HG02678 (cell line): ENCODE data around the gene PEX7.
"Not testable (repeated sequence)": the region's sequence is repeated elsewhere in the genome, so short reads cannot be mapped to it uniquely, and the experiment has no call there.

Experiments used
- ATAC-seq: cut with Tn5 transposase; IDR thresholded peaks from one replicate; pipeline ENCODE4 v1.9.1; 2021; ENCODE audit warnings: mild to moderate bottlenecking, moderate library complexity; ENCODE audit not compliant: unreplicated experiment

Gene PEX7

DNA sequence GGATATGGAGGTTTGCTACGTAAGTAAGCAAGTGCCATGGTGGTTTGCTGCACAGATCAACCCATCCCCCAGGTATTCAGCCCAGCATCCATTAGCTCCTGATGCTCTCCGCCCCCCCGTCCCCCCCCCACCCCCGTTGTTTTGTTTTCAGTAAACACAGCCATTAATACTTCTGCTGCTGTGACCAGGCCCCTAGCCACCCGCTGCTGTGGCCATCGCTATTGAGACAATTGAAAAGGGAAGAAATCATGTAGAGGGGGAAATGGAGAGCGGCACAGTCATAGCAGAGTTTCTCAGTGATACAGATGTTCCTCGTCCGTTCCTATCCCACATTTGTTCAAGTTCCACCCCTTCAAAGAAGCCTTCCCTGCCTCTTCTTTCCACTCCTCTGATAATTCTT, 124.6 kb downstream of the PEX7 start:
- no peak for ATAC-seq

DNA sequence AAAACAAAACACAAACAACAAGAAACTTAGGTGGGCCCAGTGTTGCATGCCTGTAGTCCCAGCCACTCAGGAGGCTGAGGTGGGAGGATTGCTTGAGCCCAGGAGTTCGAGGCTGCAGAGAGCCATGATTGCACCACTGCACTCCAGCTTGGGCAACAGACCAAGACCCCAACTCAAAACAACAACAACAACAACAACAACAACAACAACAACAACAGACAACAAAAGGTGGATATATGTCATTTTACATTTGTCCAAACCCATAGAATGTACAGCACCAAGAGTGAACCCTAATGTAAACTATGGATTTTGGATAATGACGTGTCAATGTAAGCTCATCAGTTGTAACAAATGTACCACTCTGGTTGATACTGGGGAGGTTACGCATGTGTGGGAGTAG, 127.6 kb downstream of the PEX7 start:
- ATAC-seq = not testable (repeated sequence)

DNA sequence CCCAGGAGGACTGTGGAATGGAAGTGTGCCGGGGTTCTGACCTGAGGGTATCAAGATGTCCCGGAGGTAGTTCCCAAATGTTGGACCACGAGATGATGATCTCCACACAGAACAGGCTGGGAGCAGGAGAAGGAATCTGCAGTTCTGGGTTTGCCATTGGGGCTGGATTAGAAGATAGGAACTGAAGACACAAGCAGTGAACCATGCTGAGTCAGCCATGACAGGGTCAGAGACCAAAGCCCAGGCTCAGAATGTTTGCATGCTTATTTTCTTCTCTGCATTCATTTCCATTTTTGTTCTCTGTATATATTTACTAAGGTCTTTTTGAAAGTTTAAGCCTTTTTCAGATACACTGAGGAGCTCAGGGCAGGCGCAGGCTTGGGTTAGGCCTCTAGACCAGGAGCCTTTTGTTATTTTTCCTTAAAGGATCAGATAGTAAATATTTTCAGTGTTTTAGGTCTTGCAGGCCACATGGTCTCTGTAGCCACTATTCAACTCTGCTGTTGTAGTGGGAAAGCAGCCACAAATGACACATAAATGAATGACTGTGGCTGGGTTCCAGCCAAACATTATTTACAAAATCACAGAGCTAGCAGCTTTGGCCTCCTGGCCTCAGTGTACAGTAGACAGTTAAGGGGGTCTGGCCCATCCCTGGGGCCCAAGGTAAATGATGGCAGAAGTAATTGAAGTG, 128.2 kb downstream of the PEX7 start:
- ATAC-seq = no peak

DNA sequence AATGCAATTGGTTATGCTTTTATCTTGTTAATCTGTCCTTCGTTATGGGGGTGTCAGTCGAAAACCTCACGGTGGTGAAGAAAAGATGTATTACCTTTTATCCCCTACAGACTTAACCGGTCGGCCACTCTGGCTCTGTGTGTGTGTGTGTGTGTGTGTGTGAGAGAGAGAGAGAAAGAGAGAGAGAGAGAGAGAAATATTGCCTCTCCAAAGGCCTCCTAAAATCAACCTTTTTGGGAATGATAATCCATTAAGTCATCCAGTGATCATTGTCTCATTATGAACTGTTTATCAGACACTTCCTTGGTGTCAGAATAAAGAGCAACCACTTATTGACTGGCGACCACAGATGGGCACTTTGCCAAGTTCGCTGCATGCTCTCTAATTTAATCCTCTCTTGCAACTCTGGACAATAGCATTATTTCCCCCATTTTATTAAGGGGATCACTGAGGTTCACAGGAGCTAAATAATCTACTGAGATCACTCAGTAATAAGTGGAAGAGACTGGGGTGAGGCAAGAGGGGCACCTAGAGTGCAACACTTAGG, 130.4 kb downstream of the PEX7 start:
- ATAC-seq = no peak

DNA sequence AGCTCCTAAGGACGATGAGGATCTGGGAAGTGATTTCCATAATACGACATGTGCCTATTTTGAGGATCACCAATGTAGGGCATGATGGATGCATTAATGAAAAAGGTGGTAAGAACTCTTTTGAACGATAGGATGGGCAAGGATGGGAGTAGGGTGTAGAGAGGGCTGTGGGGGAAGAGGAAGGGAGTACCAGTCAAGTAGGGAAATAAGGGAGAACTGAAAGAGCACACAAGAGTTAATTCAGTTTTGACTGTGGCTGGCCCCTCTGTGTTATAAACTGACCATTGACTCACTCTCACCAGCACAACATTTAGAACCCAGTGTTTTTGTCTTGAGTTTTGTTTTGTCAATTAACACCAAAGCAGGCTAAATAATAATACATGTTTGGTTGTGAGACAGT, 132.7 kb downstream of the PEX7 start:
- no peak for ATAC-seq

DNA sequence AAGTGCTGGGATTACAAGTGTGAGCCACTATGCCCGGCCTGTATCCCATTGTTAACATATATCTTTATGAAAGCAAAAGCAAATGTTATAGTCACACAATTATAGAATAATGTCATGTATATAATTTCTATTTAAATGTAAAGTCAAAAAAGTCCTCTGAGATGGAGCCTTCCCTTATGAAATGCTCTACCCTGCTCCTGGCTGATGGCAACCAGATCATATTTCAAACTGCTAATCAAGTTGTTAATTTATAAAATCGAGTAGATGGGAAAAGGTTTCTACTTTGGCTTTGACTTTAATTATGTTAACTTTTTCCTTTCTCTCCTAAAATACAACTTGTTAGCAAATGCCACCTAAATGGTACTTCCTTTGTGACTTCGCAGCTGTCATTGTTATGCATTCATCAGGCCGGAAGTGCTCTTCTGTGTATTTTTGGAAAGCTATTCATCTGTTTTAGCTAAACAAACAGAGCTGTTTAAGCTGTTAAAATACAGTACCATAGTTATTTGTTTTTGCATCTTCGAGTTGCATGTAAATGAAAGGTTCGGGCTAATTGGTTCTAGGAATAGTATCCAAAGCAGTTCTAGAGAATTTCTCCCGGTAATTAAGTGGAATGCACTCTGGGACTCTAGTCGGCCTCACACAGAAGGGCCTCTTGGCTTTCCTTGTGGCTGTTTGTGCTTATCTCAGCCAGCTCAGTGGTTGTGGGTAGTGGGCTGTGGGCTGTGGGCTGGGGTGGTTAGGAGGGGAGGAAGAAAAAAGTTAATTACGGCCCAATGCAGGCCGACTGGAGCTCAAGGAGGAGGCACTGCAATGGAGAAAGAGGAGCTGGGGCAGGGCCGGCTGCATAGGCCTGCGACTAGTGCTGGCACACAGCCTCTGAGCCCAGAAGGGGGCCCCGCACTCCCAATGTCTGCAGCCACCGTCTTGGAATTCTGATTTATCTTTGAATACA, 134.5 kb downstream of the PEX7 start:
- no peak for ATAC-seq

DNA sequence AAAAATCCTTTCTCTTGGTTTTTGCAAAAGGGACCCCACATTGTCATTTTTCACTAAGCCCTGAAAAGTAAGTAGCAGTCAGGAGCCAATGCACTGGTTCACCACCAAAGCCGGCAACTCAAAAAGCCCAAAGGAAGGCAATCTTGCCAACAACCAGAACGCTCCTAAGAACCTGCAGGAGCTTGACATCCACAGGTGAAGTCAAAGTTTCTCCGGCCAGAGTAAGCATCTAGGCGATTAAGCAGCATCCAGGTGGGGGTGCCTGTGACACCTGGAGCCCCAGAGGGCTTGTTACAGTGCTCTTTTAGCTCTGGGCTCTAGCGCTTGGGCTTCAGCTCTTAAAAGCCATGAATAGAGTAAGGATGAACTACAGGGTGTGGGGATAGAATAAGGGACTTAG, 135.8 kb downstream of the PEX7 start:
- no peak for ATAC-seq

DNA sequence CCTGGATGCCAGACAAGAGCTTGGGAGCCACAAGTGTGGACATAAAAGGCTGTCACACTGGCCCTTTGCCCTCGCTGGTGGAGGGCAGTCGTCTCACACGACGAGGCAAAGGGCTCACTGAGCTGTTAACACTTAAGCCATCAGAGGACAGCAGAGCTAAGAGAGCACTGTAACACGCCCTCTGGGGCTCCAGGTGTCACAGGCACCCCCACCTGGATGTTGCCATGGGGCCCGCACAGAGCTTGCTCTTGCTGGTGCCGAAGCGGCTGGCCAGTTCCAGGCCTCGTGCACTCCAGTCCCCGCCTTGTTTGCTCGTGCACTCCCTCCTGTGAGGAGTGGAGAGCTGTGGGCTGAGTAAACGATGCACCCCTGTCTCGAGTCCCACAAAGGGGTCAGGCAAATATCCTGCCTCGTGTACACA, 137.1 kb downstream of the PEX7 start:
- ATAC-seq = no peak

DNA sequence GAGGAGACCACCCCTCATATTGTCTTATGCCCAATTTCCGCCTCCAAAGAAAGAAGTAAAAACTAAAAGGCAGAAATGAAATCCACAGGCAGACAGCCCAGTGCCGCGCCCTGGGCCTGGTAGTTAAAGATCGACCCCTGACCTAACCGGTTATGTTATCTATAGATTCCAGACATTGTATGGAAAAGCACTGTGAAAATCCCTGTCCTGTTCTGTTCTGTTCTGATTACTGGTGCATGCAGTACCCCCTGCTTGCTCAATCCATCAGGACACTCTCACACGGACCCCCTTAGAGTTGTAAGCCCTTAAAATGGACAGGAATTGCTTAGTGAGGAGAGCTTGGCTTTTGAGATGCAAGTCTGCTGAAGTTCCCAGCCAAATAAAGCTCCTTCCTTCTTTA, 137.5 kb downstream of the PEX7 start:
- ATAC-seq = not testable (repeated sequence)

DNA sequence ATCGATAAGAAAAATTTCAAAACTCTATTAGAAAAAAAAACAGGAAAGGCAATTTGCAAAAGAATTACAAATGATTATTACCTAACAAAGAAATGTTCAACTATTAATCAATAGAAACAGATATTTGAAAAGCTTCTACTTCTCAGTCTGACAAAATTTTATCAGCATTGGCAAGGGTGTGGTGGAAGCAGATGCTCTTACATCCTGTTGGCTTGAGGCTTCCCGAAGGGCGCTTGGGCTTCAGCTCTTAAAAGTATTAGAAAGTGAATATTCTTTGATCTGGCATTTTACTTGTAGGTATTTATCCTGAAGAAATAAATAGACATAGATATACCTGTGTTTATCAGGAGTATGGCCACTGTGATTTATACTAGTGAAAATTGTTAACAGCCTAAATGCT, 138.4 kb downstream of the PEX7 start:
- ATAC-seq = no peak

DNA sequence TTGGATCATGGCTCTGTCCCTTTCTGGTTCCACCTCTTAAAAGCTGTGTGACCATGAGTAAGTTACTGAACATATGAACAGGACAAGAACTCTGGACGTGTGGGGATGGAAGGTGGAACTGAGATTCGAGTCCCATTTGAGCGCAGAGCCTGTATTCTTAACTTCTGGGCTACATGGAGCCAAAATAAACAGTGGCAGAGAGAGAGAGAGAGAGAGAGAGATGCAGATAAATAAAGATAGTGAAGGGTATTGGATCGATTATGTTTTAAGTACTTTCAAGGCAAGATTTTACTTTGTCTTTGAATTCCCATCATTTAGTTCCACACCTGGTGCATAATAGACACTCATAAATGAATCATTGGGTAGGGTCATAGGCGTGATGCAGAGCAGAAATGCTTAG, 139.5 kb downstream of the PEX7 start:
- ATAC-seq = no peak

DNA sequence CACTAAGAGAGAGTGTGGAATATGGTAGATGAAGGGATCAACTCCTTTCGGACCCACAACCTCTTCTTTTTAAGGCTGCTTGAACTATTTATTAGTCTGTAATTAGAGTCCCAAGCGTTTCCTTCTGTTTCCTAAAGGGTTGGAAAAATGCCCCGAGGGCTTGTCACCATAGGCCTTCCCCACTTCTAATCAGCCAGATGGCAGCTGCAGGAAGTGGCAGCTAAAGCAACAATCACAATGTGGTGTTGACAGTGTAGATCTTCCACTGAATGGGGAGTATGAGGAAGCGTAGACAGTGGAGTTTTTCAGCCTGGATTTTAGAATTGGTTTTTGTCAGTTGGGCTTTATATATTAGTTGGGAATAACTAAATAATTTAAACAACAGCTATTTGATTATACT, 140.3 kb downstream of the PEX7 start:
- ATAC-seq = no peak

DNA sequence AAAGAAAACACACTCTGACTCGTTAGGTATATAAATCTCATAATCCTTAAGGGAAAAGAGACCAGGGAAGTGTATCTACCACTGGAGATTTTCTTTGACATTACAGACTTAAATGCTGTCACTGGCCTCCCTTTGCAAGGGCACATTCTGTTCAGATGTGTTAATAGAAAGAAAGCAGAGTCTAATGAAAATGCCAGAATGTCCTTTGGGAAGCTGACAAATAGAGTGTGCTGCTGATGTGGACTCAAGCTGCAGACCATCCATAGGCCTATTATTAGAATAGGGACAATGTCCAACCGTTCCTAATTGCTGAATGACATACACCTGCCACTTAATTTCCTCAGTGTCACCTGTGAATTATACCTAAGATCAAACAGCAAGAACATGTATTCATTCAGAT, 140.9 kb downstream of the PEX7 start:
- no peak for ATAC-seq
